HCT116 (cell line): ENCODE data around the gene CDK14. TPM values are rescaled to one million over a fixed set of nuclear protein-coding genes. Genes with fewer than 3 reads are reported as not detected.

Experiments
- ATAC-seq: fragments of 200-7000 bp; cut with Tn5 transposase; 2 replicates; pipeline ENCODE4 v1.9.1; 2020; ENCODE audit warnings: mild to moderate bottlenecking, moderate library complexity
- BruUV-seq: library from RNA; stranded (reverse); fragments of 400-500 nt; replicated peaks from 2 replicates; lab custom pipeline; 2021; lab: Mats Ljungman, UMichigan
- CTCF ChIA-PET: fragments of 300-600 bp; sonication (Branson Sonifier 250); formaldehyde crosslinking; loops from one replicate; lab custom pipeline; 2021; ENCODE audit warnings: antibody characterized with exemption; lab: Charles Lee
- POLR2A ChIA-PET: fragments of 300-600, 350-600 bp; sonication (Branson Sonifier 250); formaldehyde crosslinking; loops from one replicate; lab custom pipeline; 2021; ENCODE audit warnings: antibody characterized with exemption; lab: Charles Lee
- RAD21 ChIA-PET, 2 experiments: fragments of 300-600 bp; sonication (Branson Sonifier 250); formaldehyde crosslinking; loops; one replicate each; lab custom pipeline; 2023; ENCODE audit warnings: low total read pairs in 2 of 2; ENCODE audit not compliant: uncharacterized antibody in 2 of 2, unreplicated experiment in 2 of 2, low non-redundant PET in 1 of 2; lab: Charles Lee
- DNase-seq: peaks from one replicate; pipeline ENCODE4 v3.0.0-alpha.2; 2010; ENCODE audit warnings: low read depth, low spot score
- H2AFZ ChIP-seq: fragments of 200-600 bp; shearing (Covaris generic), sonication (generic); 2 replicates; pipeline ENCODE4 v1.6.1; 2017; ENCODE audit warnings: low read depth, mixed run types, mixed read lengths, antibody characterized with exemption, low read length; ENCODE audit not compliant: poor library complexity, severe bottlenecking
- H3K27ac ChIP-seq: 2 replicates; pipeline ENCODE4 v1.5.1; 2012; ENCODE audit warnings: low read depth, low read length
- H3K27me3 ChIP-seq: fragments of 200-600 bp; sonication (generic); 2 replicates; pipeline ENCODE4 v1.6.1; 2016; ENCODE audit warnings: mixed run types, low read length, mixed read lengths; ENCODE audit not compliant: insufficient read depth
- H3K36me3 ChIP-seq, 2 experiments: fragments of 200-500 bp in 1 of 2; fragments of 200-600 bp in 1 of 2; sonication (Bioruptor generic) in 1 of 2; sonication (generic) in 1 of 2; 2 replicates each; pipeline versions ENCODE4 v1.5.1 to v1.6.1; 2014 to 2016; ENCODE audit warnings: low read length in 2 of 2, inconsistent platforms in 1 of 2, mixed read lengths in 1 of 2, mixed run types in 1 of 2; ENCODE audit not compliant: insufficient read depth in 2 of 2, control insufficient read depth in 1 of 2
- H3K4me1 ChIP-seq, 2 experiments: fragments of 200-600 bp in 1 of 2; sonication (generic) in 1 of 2; 2 replicates each; pipeline versions ENCODE4 v1.5.1 to v1.6.1; 2012 to 2017; ENCODE audit warnings: low read length in 2 of 2, inconsistent platforms in 1 of 2, mild to moderate bottlenecking in 1 of 2, mixed read lengths in 1 of 2, mixed run types in 1 of 2, moderate library complexity in 1 of 2; ENCODE audit not compliant: insufficient read depth in 2 of 2, control insufficient read depth in 1 of 2
- H3K4me2 ChIP-seq: fragments of 200-600 bp; sonication (generic); 2 replicates; pipeline ENCODE4 v1.6.1; 2017; ENCODE audit warnings: mixed run types, low read length, mixed read lengths
- H3K4me3 ChIP-seq, 2 experiments: fragments of 200-600 bp in 1 of 2; sonication (generic) in 1 of 2; replicated peaks in 1 of 2; 2 replicates each; pipeline ENCODE4 v1.5.1; 2011 to 2016; ENCODE audit warnings: low read length in 2 of 2, control low read depth in 1 of 2, low read depth in 1 of 2, mild to moderate bottlenecking in 1 of 2, mixed read lengths in 1 of 2, mixed run types in 1 of 2
- H3K79me2 ChIP-seq: fragments of 200-600 bp; sonication (generic); 2 replicates; pipeline ENCODE4 v1.6.1; 2017; ENCODE audit warnings: mild to moderate bottlenecking, mixed run types, low read length, moderate library complexity, mixed read lengths; ENCODE audit not compliant: insufficient read depth
- H3K9ac ChIP-seq: fragments of 200-600 bp; sonication (generic); 2 replicates; pipeline ENCODE4 v1.6.1; 2016; ENCODE audit warnings: low read length, mixed read lengths
- H3K9me2 ChIP-seq: fragments of 200-600 bp; sonication (generic), shearing (Covaris generic); 2 replicates; pipeline ENCODE4 v1.6.1; 2017; ENCODE audit warnings: mixed run types, mild to moderate bottlenecking, moderate library complexity; ENCODE audit not compliant: insufficient read depth
- H3K9me3 ChIP-seq, 2 experiments: fragments of 200-500 bp in 1 of 2; fragments of 200-600 bp in 1 of 2; sonication (Bioruptor generic) in 1 of 2; sonication (generic) in 1 of 2; 2 replicates each; pipeline ENCODE4 v1.6.1; 2014 to 2017; ENCODE audit warnings: low read length in 2 of 2, mixed read lengths in 2 of 2, inconsistent platforms in 1 of 2, low read depth in 1 of 2, mild to moderate bottlenecking in 1 of 2, mixed run types in 1 of 2, moderate library complexity in 1 of 2; ENCODE audit not compliant: control insufficient read depth in 1 of 2, insufficient read depth in 1 of 2
- H4K20me1 ChIP-seq: fragments of 200-600 bp; sonication (generic), shearing (Covaris generic); 2 replicates; pipeline ENCODE4 v1.6.1; 2017; ENCODE audit warnings: mixed run types, mild to moderate bottlenecking, moderate library complexity; ENCODE audit not compliant: insufficient read depth
- ATF3 ChIP-seq: IDR thresholded peaks from 2 replicates; pipeline ENCODE4 v1.6.1; 2012
- CEBPB ChIP-seq: IDR thresholded peaks from 2 replicates; pipeline ENCODE4 v1.6.1; 2012; ENCODE audit warnings: low read depth
- CTCF ChIP-seq, 3 experiments: fragments of 200-600 bp in 1 of 3; sonication (generic) in 1 of 3; IDR thresholded peaks in 2 of 3; conservative IDR thresholded peaks in 1 of 3; 2 replicates each; pipeline ENCODE4 v1.5.1; 2012 to 2017; ENCODE audit warnings: low read depth in 2 of 3, low read length in 2 of 3, antibody characterized with exemption in 1 of 3, borderline replicate concordance in 1 of 3, control low read depth in 1 of 3, mild to moderate bottlenecking in 1 of 3, mixed read lengths in 1 of 3, mixed run types in 1 of 3, moderate library complexity in 1 of 3; ENCODE audit not compliant: insufficient read depth in 1 of 3
- EGR1 ChIP-seq: IDR thresholded peaks from 2 replicates; pipeline ENCODE4 v1.6.1; 2012; ENCODE audit warnings: low read depth
- EZH2phosphoT487 ChIP-seq: fragments of 200-600 bp; IDR thresholded peaks from 2 replicates; pipeline ENCODE4 v1.6.1; 2018; ENCODE audit warnings: antibody characterized with exemption, borderline replicate concordance
- FOSL1 ChIP-seq: IDR thresholded peaks from 2 replicates; pipeline ENCODE4 v1.6.1; 2012; ENCODE audit warnings: low read depth
- JUND ChIP-seq: IDR thresholded peaks from 2 replicates; pipeline ENCODE4 v1.6.1; 2012
- MAX ChIP-seq: IDR thresholded peaks from 2 replicates; pipeline ENCODE4 v1.6.1; 2012
- POLR2AphosphoS5 ChIP-seq: IDR thresholded peaks from 2 replicates; pipeline ENCODE4 v1.6.1; 2011; ENCODE audit warnings: mild to moderate bottlenecking, low read depth, low read length, moderate library complexity
- YY1 ChIP-seq: IDR thresholded peaks from 2 replicates; pipeline ENCODE4 v1.6.1; 2011; ENCODE audit warnings: low read length, low read depth, moderate library complexity, mild to moderate bottlenecking; ENCODE audit not compliant: insufficient replicate concordance; ENCODE audit errors: extremely low read depth
- ZNF274 ChIP-seq: fragments of 200-500 bp; sonication (Bioruptor generic); IDR thresholded peaks from 2 replicates; pipeline ENCODE4 v1.6.1; 2014; ENCODE audit warnings: mild to moderate bottlenecking, low read depth, low read length, inconsistent platforms
- intact Hi-C: fragments of 100-400 bp; cut with micrococcal nuclease; formaldehyde crosslinking; loops from 2 replicates; pipeline ENCODE4 v1.10.0; 2022
- total RNA-seq: library from RNA; stranded (reverse); gene quantifications from one replicate; pipeline ENCODE4 v1.2.1, GENCODE V29; 2021; ENCODE audit not compliant: unreplicated experiment

CDK14 gene
- total RNA-seq, 1 experiment from 2014 or later: 10.2 TPM

DNA sequence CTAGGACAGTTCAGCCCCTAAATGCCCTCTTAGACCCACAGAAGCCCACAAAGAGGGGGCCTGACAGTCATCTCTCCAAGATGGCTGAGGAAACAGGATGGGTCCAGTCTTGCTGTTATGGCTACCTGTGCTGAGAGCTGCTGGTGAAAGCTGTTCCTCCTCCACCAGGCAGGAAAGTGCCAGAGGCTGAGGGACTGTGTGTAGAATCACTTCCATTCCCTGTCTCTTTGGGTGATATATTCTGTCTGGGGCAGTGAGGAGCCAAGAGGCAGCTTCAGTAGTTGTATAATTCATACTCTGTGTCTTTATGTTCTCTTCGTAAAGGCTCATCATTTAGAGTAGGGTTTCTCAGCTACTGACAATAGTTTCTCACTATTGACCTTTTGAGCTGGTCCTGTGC is 425.8 kb downstream of the CDK14 start:
- no peaks in the 10 kb centered on the region for H3K27me3 ChIP-seq
- ATAC-seq (no peak), DNase-seq (no peak)
- TF ChIP-seq JUND: no peak
- TF ChIP-seq YY1: no peak
- no peak for TF ChIP-seq ZNF274
- no peak for TF ChIP-seq CTCF (IDR thresholded peaks at IDR 0.05 in 2 of 3, conservative IDR thresholded peaks at IDR 0.05 in 1 of 3; ENCODE audit: borderline replicate concordance in 1 of 3, insufficient read depth in 1 of 3, low read depth in 2 of 3, low read length in 2 of 3)
- no peak for TF ChIP-seq CEBPB
- no peak for TF ChIP-seq EZH2phosphoT487
- TF ChIP-seq, all 23 proteins: peak for 0
- no peak overlapping the region for H3K4me3 ChIP-seq
- no peaks in the 10 kb centered on the region for H3K36me3 ChIP-seq
- no peak overlapping the region for H3K27ac ChIP-seq
- H3K4me2 ChIP-seq: no peak overlapping the region
- no peaks in the 10 kb centered on the region for H3K79me2 ChIP-seq
- intact Hi-C loops: no loop called here
- H3K9me3 ChIP-seq: no peaks in the 10 kb centered on the region
- H3K9me2 ChIP-seq: no peaks in the 10 kb centered on the region
- POLR2A ChIA-PET: no interaction called here
- BruUV-seq: no TSS peak
- RAD21 ChIA-PET: no interaction called here
- CTCF ChIA-PET: no interaction called here
- H2AFZ ChIP-seq: no peak overlapping the region
- no peaks in the 10 kb centered on the region for H4K20me1 ChIP-seq
- no peak overlapping the region for H3K9ac ChIP-seq
- no peaks in the 10 kb centered on the region for H3K4me1 ChIP-seq

- Histone ChIP-seq H3K36me3 (no peaks in the 10 kb centered on the region), H3K27ac (no peak overlapping the region), H2AFZ (no peak overlapping the region), H3K9ac (no peak overlapping the region), H3K4me1 (no peaks in the 10 kb centered on the region), H3K27me3 (no peaks in the 10 kb centered on the region), H3K4me3 (no peak overlapping the region)
- no peak for ATAC-seq
- CTCF ChIA-PET: no interaction called here
- POLR2A ChIA-PET: no interaction called here
- no TSS peak for BruUV-seq
- no peak for DNase-seq
- RAD21 ChIA-PET: no interaction called here
- no peak for TF ChIP-seq POLR2AphosphoS5
- TF ChIP-seq ATF3: no peak
- no peak for TF ChIP-seq FOSL1
- no peak for TF ChIP-seq JUND
- no peak for TF ChIP-seq EGR1
- no peak for TF ChIP-seq EZH2phosphoT487
- no peak for TF ChIP-seq MAX
- TF ChIP-seq, all 23 proteins: peak for 0
- Histone ChIP-seq H3K9me2 (no peaks in the 10 kb centered on the region), H3K4me2 (no peak overlapping the region), H3K9me3 (no peaks in the 10 kb centered on the region), H3K79me2 (no peaks in the 10 kb centered on the region), H4K20me1 (no peaks in the 10 kb centered on the region)
- intact Hi-C loops: no loop called here
Measured at GRCh38 chr7:91025906-91026390, 429.8 kb downstream of the CDK14 start.
